ENCODE data around the gene PRR36. TPM values are rescaled to one million over a fixed set of nuclear protein-coding genes. Genes with fewer than 3 reads are reported as not detected.

PRR36 gene
- polyA plus RNA-seq, 3 donors, result 5.6 to 9.4 (median 8.1) TPM

- no peak for DNase-seq (ENCODE audit: extremely low read depth in 1 of 11, low read depth in 9 of 11, low spot score in 4 of 11)
Observed at GRCh38 chr19:7833225-7834099, 40.7 kb downstream of the PRR36 start.

- DNase-seq (ENCODE audit: extremely low read depth in 1 of 11, low read depth in 9 of 11, low spot score in 4 of 11), result no peak
Observed at GRCh38 chr19:7832781-7833180, 41.4 kb downstream of the PRR36 start.

- no peak for DNase-seq (ENCODE audit: extremely low read depth in 1 of 11, low read depth in 9 of 11, low spot score in 4 of 11)
Observed at GRCh38 chr19:7832009-7832408, 42.2 kb downstream of the PRR36 start.

- DNase-seq (ENCODE audit: extremely low read depth in 1 of 11, low read depth in 9 of 11, low spot score in 4 of 11), result no peak
Observed at GRCh38 chr19:7831452-7831851, 42.7 kb downstream of the PRR36 start.

- DNase-seq (ENCODE audit: extremely low read depth in 1 of 11, low read depth in 9 of 11, low spot score in 4 of 11), result no peak
Observed at GRCh38 chr19:7830823-7831222, 43.4 kb downstream of the PRR36 start.

- DNase-seq (ENCODE audit: extremely low read depth in 1 of 11, low read depth in 9 of 11, low spot score in 4 of 11), result no peak
Observed at GRCh38 chr19:7830272-7830771, 43.9 kb downstream of the PRR36 start.

- DNase-seq (ENCODE audit: extremely low read depth in 1 of 11, low read depth in 9 of 11, low spot score in 4 of 11), result peak; percentile 98 to 100 (median 99)
Observed at GRCh38 chr19:7829561-7830271, 44.5 kb downstream of the PRR36 start, which contains the start of gene EVI5L. Gene EVI5L (plus strand): TSS chr19:7830218. CDS start chr19:7846543, 16,325 bp downstream.

- DNase-seq (ENCODE audit: extremely low read depth in 1 of 11, low read depth in 9 of 11, low spot score in 4 of 11), result no peak
Observed at GRCh38 chr19:7829166-7829520, 45.0 kb downstream of the PRR36 start.

- DNase-seq (ENCODE audit: extremely low read depth in 1 of 11, low read depth in 9 of 11, low spot score in 4 of 11), result no peak
Observed at GRCh38 chr19:7823686-7824301, 50.4 kb downstream of the PRR36 start.

- DNase-seq (ENCODE audit: extremely low read depth in 1 of 11, low read depth in 9 of 11, low spot score in 4 of 11), result no peak
Observed at GRCh38 chr19:7822910-7823515, 51.2 kb downstream of the PRR36 start.

- no peak for DNase-seq (ENCODE audit: extremely low read depth in 1 of 11, low read depth in 9 of 11, low spot score in 4 of 11)
Observed at GRCh38 chr19:7820588-7820987, 53.6 kb downstream of the PRR36 start.

GRCh38 chr19:7819337-7819736 lies 54.9 kb downstream of the PRR36 start:
- DNase-seq (ENCODE audit: extremely low read depth in 1 of 11, low read depth in 9 of 11, low spot score in 4 of 11), result no peak

GRCh38 chr19:7818806-7819205 lies 55.4 kb downstream of the PRR36 start:
- DNase-seq (ENCODE audit: extremely low read depth in 1 of 11, low read depth in 9 of 11, low spot score in 4 of 11), result no peak

Other genes starting within 250 kb of the PRR36 start
- 10 to 100 TPM; 31.4 to 45.7 (median 42.6) TPM for gene XAB2, start 244.8 kb downstream of the PRR36 start, polyA plus RNA-seq (ENCODE audit: insufficient read length in 3 of 3)
- 100 to 1,000 TPM in 2 of 3 donors, 10 to 100 TPM in 1; 94.6 to 126 (median 122) TPM for gene PET100, start 244.6 kb downstream of the PRR36 start, polyA plus RNA-seq (ENCODE audit: insufficient read length in 3 of 3)
- 1 to 10 TPM in 1 of 3 donors, under 1 TPM in 2; 0.42 to 1.8 (median 0.83) TPM for gene PCP2, start 240.7 kb downstream of the PRR36 start, polyA plus RNA-seq (ENCODE audit: insufficient read length in 3 of 3)
- gene STXBP2, start 237.3 kb downstream of the PRR36 start, polyA plus RNA-seq (ENCODE audit: insufficient read length in 3 of 3), result 10 to 100 TPM; 61.3 to 86.4 (median 75.4) TPM
- 1 to 10 TPM in 2 of 3 donors, under 1 TPM in 1; 0.76 to 1.7 (median 1.4) TPM for gene RETN, start 205.3 kb downstream of the PRR36 start, polyA plus RNA-seq (ENCODE audit: insufficient read length in 3 of 3)
- gene MCEMP1, start 197.3 kb downstream of the PRR36 start, polyA plus RNA-seq (ENCODE audit: insufficient read length in 3 of 3), result under 1 TPM; 0.14 to 0.61 (median 0.39) TPM
- 10 to 100 TPM; 36.3 to 71.1 (median 62.5) TPM for gene TRAPPC5, start 193.6 kb downstream of the PRR36 start, polyA plus RNA-seq (ENCODE audit: insufficient read length in 3 of 3)
- gene FCER2, start 172.3 kb downstream of the PRR36 start, polyA plus RNA-seq (ENCODE audit: insufficient read length in 3 of 3), result under 1 TPM in 2 of 3 donors, not detected in 1; 0.06 to 0.14 TPM
- gene CLEC4G, start 142.3 kb downstream of the PRR36 start, polyA plus RNA-seq (ENCODE audit: insufficient read length in 3 of 3), result under 1 TPM in 1 of 3 donors, not detected in 2; 0.17 TPM
- gene CD209, start 126.9 kb downstream of the PRR36 start, polyA plus RNA-seq (ENCODE audit: insufficient read length in 3 of 3), result 1 to 10 TPM; 1.4 to 2.7 (median 1.5) TPM
- gene CLEC4M, start 111.1 kb downstream of the PRR36 start, polyA plus RNA-seq (ENCODE audit: insufficient read length in 3 of 3), result 1 to 10 TPM; 2.0 to 4.2 (median 3.4) TPM
- 10 to 100 TPM; 14.2 to 18.7 (median 14.9) TPM for gene EVI5L, start 44.2 kb downstream of the PRR36 start, polyA plus RNA-seq (ENCODE audit: insufficient read length in 3 of 3)
- gene LRRC8E, start 14.1 kb upstream of the PRR36 start, polyA plus RNA-seq (ENCODE audit: insufficient read length in 3 of 3), result 1 to 10 TPM; 1.4 to 3.0 (median 2.6) TPM
- 10 to 100 TPM; 23.7 to 41.9 (median 33.7) TPM for gene MAP2K7, start 29.5 kb upstream of the PRR36 start, polyA plus RNA-seq (ENCODE audit: insufficient read length in 3 of 3)
- gene TGFBR3L, start 40.4 kb upstream of the PRR36 start, polyA plus RNA-seq (ENCODE audit: insufficient read length in 3 of 3), result 1 to 10 TPM in 2 of 3 donors, under 1 TPM in 1; 0.33 to 1.1 (median 1.0) TPM
- 10 to 100 TPM; 12.9 to 19.0 (median 18.8) TPM for gene SNAPC2, start 45.9 kb upstream of the PRR36 start, polyA plus RNA-seq (ENCODE audit: insufficient read length in 3 of 3)
- gene CTXN1, start 51.7 kb upstream of the PRR36 start, polyA plus RNA-seq (ENCODE audit: insufficient read length in 3 of 3), result 10 to 100 TPM; 12.7 to 33.9 (median 32.3) TPM
- gene TIMM44, start 69.3 kb upstream of the PRR36 start, polyA plus RNA-seq (ENCODE audit: insufficient read length in 3 of 3), result 10 to 100 TPM; 39.4 to 59.3 (median 59.1) TPM
- gene ELAVL1, start 131.3 kb upstream of the PRR36 start, polyA plus RNA-seq (ENCODE audit: insufficient read length in 3 of 3), result 10 to 100 TPM; 79.8 to 92.2 (median 92.0) TPM
- under 1 TPM; 0.26 to 0.64 (median 0.42) TPM for gene CCL25, start 178.4 kb upstream of the PRR36 start, polyA plus RNA-seq (ENCODE audit: insufficient read length in 3 of 3)